ENCODE results near the gene PXMP4. TPM values are rescaled to one million over a fixed set of nuclear protein-coding genes. Genes with fewer than 3 reads are reported as not detected.

Gene PXMP4
- polyA plus RNA-seq, 2 of the 4 experiments (the other 2 are of a cell fraction), result 4.5 to 6.6 TPM

DNA sequence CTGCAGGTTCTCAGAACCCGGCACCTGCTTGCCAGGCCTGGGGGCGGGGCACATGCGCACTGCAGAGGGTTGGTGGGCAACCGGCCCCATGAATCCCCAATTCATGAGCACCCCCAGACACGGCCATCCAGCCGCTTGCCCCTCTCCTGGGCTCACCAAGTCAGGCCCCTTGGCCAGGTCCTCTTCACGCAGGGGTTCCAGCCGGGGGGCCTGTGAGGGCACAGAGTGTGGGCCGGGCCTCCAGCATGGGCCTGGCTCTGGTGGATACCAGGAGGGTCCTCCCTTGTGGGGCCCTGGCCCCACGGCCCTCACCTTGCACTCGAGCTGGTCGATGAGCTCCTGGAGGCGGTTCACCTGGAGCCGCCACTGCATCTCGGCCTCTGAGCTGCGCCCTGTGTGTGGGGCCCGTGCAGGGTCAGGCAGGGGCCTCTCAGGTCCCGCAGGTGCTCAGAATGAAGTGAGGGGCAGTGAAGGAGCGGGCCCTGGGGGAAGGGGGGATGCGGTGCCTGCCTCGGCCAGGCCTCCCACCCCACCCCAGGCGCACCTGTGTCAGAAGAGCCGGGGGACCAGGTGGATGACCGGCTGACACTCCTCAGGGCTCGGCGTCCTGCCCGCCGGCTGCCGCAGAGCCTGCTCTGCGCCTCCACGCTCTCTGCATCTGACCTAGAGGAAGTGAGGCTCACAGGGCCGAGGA, 60.6 kb downstream of the PXMP4 start:
- no peak for ATAC-seq
- FAIRE-seq, result no peak
- Histone ChIP-seq H3K27ac (no peak overlapping the region), H3K4me2 (no peak overlapping the region), H3K9me3 (no peaks in the 10 kb centered on the region), H3K4me1 (peaks cover 12% of the 10 kb centered on the region), H3K4me3 (no peak overlapping the region)
- DNase-seq (ENCODE audit: low read depth in 1 of 2, low spot score in 1 of 2), result no peak
- POLR2A ChIA-PET, result no interaction called here
- TF ChIP-seq RNF2 (IDR thresholded peaks at IDR 0.05; ENCODE audit: borderline replicate concordance, low read depth) (no peak), HOXB13 (CRISPR knock-in tag; IDR thresholded peaks at IDR 0.05; ENCODE audit: low read depth) (no peak), PHF8 (IDR thresholded peaks at IDR 0.05; ENCODE audit: borderline replicate concordance, low read depth) (no peak), KDM5A (IDR thresholded peaks at IDR 0.05) (no peak), SMC3 (IDR thresholded peaks at IDR 0.05) (no peak), CBX2 (IDR thresholded peaks at IDR 0.05; ENCODE audit: borderline replicate concordance, low read depth) (no peak), SREBF2 (IDR thresholded peaks at IDR 0.05) (no peak), CHD2 (IDR thresholded peaks at IDR 0.05; ENCODE audit: low read length, partially characterized antibody) (no peak), ATOH8 (CRISPR knock-in tag; IDR thresholded peaks at IDR 0.05; ENCODE audit: low read depth) (no peak)
- TF ChIP-seq, protein P1, sequence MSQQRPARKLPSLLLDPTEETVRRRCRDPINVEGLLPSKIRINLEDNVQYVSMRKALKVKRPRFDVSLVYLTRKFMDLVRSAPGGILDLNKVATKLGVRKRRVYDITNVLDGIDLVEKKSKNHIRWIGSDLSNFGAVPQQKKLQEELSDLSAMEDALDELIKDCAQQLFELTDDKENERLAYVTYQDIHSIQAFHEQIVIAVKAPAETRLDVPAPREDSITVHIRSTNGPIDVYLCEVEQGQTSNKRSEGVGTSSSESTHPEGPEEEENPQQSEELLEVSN (IDR thresholded peaks at IDR 0.05; ENCODE audit: borderline replicate concordance, low read depth), result no peak
- TF ChIP-seq, protein P2, sequence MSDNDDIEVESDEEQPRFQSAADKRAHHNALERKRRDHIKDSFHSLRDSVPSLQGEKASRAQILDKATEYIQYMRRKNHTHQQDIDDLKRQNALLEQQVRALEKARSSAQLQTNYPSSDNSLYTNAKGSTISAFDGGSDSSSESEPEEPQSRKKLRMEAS (IDR thresholded peaks at IDR 0.05), result no peak
- CTCF ChIA-PET, result interaction anchor here (1.2 to 1.7 kb wide), 2 partner anchors 17 to 202 kb away, joined by 4 to 5 read pairs; no protein-coding TSS in a partner anchor
- WGBS (ENCODE audit: missing lambda C conversion rate), result 95% methylated on average over 14 of the region's 32 CpGs

DNA sequence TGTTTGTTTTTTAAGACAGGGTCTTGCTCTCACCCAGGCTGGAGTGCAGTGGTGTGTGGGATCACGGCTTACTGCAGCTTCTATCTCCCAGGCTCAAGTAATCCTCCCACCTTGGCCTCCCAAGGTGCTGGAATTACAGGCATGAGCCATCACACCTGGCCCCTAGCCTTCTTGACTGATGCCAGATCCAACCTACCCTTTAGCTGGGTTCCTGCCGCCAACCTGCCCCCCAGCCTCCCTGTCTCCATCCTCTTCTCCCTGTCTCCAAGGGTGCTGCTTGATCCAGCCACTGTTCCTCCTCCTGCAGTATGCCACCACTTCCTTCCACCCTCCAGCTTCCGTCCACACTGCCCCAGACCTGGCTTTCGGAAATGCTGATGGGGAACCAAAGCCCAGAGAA, 61.2 kb downstream of the PXMP4 start:
- H3K4me2 ChIP-seq, result no peak overlapping the region
- ATAC-seq, result no peak
- DNase-seq (ENCODE audit: low read depth in 1 of 2, low spot score in 1 of 2), result no peak
- TF ChIP-seq, protein P3, sequence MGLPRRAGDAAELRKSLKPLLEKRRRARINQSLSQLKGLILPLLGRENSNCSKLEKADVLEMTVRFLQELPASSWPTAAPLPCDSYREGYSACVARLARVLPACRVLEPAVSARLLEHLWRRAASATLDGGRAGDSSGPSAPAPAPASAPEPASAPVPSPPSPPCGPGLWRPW (IDR thresholded peaks at IDR 0.05), result no peak
- TF ChIP-seq ESRRA (IDR thresholded peaks at IDR 0.05; ENCODE audit: borderline replicate concordance, low read length) (no peak), KDM1A (IDR thresholded peaks at IDR 0.05; ENCODE audit: low read depth) (no peak), NR3C1 (IDR thresholded peaks at IDR 0.05) (no peak), KDM5A (IDR thresholded peaks at IDR 0.05) (no peak), BHLHE40 (IDR thresholded peaks at IDR 0.05; ENCODE audit: low read depth, low read length) (no peak), ZC3H11A (IDR thresholded peaks at IDR 0.05) (no peak), HDAC2 (IDR thresholded peaks at IDR 0.05) (no peak), TFCP2L1 (CRISPR knock-in tag; IDR thresholded peaks at IDR 0.05) (no peak), GATA3 (IDR thresholded peaks at IDR 0.05; ENCODE audit: borderline replicate concordance) (no peak), RFX5 (IDR thresholded peaks at IDR 0.05) (no peak), CTCF (IDR thresholded peaks at IDR 0.05) (no peak)
- TF ChIP-seq, protein P4, sequence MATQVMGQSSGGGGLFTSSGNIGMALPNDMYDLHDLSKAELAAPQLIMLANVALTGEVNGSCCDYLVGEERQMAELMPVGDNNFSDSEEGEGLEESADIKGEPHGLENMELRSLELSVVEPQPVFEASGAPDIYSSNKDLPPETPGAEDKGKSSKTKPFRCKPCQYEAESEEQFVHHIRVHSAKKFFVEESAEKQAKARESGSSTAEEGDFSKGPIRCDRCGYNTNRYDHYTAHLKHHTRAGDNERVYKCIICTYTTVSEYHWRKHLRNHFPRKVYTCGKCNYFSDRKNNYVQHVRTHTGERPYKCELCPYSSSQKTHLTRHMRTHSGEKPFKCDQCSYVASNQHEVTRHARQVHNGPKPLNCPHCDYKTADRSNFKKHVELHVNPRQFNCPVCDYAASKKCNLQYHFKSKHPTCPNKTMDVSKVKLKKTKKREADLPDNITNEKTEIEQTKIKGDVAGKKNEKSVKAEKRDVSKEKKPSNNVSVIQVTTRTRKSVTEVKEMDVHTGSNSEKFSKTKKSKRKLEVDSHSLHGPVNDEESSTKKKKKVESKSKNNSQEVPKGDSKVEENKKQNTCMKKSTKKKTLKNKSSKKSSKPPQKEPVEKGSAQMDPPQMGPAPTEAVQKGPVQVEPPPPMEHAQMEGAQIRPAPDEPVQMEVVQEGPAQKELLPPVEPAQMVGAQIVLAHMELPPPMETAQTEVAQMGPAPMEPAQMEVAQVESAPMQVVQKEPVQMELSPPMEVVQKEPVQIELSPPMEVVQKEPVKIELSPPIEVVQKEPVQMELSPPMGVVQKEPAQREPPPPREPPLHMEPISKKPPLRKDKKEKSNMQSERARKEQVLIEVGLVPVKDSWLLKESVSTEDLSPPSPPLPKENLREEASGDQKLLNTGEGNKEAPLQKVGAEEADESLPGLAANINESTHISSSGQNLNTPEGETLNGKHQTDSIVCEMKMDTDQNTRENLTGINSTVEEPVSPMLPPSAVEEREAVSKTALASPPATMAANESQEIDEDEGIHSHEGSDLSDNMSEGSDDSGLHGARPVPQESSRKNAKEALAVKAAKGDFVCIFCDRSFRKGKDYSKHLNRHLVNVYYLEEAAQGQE (IDR thresholded peaks at IDR 0.05), result no peak
- TF ChIP-seq, protein P5, sequence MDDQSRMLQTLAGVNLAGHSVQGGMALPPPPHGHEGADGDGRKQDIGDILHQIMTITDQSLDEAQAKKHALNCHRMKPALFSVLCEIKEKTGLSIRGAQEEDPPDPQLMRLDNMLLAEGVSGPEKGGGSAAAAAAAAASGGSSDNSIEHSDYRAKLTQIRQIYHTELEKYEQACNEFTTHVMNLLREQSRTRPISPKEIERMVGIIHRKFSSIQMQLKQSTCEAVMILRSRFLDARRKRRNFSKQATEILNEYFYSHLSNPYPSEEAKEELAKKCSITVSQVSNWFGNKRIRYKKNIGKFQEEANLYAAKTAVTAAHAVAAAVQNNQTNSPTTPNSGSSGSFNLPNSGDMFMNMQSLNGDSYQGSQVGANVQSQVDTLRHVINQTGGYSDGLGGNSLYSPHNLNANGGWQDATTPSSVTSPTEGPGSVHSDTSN (IDR thresholded peaks at IDR 0.05), result no peak
- TF ChIP-seq, protein P2 (IDR thresholded peaks at IDR 0.05), result no peak
- H3K9me3 ChIP-seq, result no peaks in the 10 kb centered on the region
- CTCF ChIA-PET, result interaction anchor here (1.2 to 1.7 kb wide), 2 partner anchors 17 to 201 kb away, joined by 4 to 5 read pairs; no protein-coding TSS in a partner anchor
- no peak for FAIRE-seq
- POLR2A ChIA-PET, result no interaction called here
- whole genome bisulfite sequencing (ENCODE audit: missing lambda C conversion rate), result 99% methylated on average over 4 of the region's 4 CpGs
- H3K4me1 ChIP-seq, result peaks cover 6% of the 10 kb centered on the region
- no peak overlapping the region for H3K4me3 ChIP-seq
- H3K27ac ChIP-seq, result no peak overlapping the region

Measured in A549 (cell line).